ENCODE results near the gene MAPK4. TPM values are rescaled to one million over a fixed set of nuclear protein-coding genes. Genes with fewer than 3 reads are reported as not detected.
"Not testable (repeated sequence)": the region's sequence is repeated elsewhere in the genome, so short reads cannot be mapped to it uniquely, and the experiment has no call there.

The MAPK4 gene
- total RNA-seq, 1 experiment from 2014 or later = not detected

DNA sequence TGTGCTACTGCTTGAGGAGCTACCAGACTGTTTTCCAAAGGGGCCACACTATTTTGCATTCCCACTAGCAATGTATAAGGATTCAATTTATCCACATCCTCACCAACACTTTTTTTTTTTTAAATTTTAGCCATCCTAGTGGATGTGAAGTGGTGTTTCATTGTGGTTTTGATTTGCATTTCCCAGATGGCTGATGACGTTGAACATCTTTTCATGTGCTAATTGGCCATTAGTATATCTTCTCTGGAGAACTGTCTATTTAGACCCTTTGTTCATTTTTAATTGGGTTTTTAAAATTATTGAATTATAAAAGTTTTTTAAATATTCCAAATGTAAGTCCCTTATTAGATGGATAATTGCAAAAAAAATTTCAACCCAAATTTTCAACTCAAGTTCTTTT, 121.1 kb downstream of the MAPK4 start:
- no peak for DNase-seq (ENCODE audit: low read depth)

DNA sequence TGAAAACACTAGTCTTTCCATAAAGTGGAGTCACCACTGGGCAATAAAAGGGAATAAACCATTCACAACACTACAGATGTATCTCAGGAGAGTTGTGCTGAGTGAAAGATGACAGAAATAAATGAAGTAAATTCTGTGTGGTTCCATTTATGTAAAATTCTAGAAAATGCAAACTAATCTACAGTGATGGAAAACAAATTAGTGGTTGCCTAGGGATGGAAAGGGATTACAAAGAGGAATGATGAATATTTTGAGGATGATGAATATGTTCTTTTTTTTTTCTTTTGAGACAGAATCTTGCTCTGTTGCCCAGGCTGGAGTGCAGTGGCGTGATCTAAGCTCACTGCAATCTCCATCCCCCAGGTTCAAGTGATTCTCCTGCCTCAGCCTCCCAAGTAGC, 123.0 kb downstream of the MAPK4 start:
- DNase-seq (ENCODE audit: low read depth) = no peak

DNA sequence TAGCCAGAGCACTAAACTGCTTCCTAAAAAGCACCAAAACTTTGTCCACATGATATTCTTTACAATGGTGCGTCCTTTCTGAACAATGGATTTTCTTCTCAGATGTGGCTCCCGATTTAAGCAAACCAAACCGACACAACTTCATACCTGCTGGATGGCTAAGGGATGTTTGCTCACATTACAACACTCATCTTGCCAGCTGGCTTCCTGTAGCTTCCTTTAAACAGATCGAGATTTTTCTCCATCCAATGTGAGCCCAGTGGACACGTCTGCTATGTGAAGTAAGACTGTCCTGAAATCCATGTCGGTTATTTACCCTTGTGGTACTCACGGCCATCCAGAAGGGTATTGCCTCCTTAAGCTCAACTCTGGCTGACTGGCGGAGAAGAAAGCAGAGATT, 126.5 kb downstream of the MAPK4 start:
- no peak for DNase-seq (ENCODE audit: low read depth)

DNA sequence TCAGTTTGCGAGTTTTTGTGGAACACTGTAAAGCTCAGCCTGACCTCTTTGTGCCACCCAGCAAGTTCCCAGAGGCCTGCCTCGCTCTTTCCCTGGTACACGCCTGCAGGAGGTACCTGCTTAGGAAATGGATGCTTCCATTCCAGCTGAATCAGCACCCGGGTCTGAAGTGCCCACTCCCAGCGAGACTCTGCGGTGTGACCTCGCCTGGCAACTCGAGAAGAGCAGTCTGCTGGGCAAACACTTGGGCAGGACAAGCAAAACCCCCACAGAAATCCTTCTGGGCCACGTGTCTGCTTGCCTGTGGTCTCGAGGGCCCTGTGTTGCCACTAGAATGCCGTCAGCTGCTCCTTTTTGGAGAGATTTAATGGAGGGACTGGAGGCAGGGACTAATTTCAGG, 127.6 kb downstream of the MAPK4 start:
- no peak for DNase-seq (ENCODE audit: low read depth)

DNA sequence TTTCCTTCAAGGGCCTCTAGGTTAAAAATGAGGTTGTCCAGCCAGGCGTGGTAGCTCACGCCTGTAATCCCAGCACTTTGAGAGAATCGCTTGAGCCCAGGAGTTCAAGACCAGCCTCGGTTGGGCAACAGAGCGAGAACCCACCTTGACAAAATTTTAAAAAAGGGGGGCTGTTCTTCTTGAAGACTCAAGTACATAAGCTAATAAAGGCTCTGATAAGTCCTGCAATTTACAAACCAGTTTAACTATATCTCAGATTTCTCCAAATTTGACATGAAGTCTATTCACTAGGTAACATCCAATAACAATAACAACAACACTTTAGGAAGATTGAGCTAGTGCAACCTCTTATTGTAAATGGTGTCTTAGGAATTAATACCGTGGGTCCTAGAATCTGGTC, 129.7 kb downstream of the MAPK4 start:
- DNase-seq (ENCODE audit: low read depth) = no peak

DNA sequence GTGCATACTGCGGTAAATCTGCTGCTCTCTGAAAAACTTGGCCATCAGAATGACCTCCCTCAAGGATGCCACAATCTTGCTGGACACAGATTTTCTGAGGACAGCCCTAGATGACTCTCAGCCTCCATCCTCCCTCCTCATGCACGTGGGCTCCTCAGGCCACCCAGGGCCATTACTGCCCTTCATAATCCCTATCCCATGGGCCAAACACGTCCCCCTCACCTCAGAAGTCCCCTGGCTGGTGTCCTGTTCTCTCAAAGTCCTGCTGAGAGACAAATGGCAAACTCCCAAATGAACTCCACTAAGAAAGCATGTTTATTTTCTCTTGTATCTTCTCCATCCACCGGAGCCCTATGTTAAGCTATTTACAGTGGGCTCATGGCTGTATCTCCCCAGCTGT, 134.3 kb downstream of the MAPK4 start:
- no peak for DNase-seq (ENCODE audit: low read depth)

DNA sequence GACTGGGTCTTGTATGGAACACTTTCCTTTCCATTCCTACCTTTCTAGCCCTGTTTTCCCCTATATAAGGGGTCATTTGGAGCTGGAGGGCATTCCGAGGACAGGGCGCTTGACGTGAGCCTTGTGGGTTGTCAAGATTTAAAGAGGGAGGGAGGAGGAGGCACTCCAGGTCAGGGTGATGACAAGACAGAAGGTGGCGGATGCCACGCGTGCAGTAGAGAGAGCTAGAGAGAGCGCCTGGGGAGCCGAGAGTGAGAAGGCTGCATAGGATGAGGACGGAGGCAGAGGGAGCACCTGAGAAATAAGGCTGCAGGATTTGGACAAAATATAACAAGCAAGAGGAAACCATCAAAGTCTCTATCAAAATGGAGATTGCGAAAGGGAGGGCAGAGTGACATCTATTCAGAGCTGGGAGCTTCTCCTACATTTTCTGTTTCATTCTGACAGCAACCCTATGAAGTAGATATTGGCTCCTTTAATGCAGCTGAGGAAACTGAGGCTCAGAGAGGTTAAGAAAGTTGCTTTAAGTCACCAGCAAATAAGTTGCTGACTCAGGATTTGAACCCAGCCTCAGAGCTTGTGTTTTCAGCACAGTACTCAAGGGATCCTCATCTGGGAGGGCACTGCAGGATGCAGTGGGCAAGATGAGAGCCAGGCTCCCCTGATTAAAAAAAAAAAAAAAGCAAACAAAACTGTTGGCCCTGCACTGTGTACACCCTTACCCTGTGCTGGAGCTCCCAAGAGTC, 135.7 kb downstream of the MAPK4 start:
- no peak for DNase-seq (ENCODE audit: low read depth)

DNA sequence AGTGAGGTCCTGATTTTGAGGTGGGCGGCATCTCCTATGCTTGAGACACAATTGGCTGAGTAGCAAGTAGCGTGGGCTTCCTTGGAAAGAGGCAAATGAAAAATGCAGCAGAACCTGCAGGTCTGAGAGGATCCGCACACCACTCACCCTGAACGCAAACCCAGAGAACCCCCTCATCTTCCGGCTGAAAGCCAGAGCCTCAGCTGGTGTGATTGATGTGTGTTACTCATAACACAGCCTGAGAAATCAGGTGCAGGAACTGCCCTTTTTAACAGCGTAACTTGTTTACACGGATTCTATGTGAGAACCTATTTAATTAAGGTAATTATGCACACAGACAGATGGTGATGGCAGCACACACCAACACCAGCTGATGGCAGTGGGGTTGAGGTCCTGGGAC, 136.5 kb downstream of the MAPK4 start:
- no peak for DNase-seq (ENCODE audit: low read depth)

DNA sequence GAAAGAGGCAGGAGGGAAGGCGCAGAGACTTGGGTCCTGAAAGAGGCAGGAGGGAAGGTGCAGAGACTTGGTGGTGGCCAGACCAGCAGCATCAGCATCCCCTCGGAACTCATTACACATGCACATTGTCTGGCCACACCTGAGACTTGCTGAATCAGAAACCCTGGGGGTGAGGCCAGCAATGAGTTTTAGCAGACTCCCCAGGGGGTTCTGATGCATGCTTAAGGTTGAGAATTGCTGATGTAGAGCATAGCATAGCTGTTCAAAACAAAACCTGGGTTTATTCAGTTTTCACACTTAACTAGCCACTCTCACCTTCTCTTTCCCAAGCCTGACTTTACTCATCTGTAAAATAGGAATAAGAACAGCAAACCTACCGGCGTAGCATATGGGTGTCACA, 137.0 kb downstream of the MAPK4 start:
- DNase-seq (ENCODE audit: low read depth) = no peak

DNA sequence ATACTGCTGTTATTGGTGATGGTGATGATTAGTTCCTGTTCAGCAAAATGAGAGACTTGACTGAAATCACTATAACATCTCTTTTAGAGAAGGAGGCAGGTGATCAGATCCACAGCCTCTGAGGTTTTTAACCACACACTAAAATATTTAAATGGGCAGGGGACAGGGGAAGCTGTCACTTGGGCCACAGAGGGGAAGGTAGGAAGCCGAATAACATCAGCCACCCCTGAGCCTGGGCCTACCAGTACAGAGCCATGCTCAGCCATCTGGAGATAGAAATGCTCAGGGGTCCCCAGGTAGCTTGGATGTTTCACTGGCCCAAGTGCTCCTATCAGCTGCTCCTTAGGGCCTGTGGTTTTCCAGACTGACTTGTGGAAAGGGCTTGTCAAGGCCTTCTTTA, 137.6 kb downstream of the MAPK4 start:
- DNase-seq (ENCODE audit: low read depth) = no peak

DNA sequence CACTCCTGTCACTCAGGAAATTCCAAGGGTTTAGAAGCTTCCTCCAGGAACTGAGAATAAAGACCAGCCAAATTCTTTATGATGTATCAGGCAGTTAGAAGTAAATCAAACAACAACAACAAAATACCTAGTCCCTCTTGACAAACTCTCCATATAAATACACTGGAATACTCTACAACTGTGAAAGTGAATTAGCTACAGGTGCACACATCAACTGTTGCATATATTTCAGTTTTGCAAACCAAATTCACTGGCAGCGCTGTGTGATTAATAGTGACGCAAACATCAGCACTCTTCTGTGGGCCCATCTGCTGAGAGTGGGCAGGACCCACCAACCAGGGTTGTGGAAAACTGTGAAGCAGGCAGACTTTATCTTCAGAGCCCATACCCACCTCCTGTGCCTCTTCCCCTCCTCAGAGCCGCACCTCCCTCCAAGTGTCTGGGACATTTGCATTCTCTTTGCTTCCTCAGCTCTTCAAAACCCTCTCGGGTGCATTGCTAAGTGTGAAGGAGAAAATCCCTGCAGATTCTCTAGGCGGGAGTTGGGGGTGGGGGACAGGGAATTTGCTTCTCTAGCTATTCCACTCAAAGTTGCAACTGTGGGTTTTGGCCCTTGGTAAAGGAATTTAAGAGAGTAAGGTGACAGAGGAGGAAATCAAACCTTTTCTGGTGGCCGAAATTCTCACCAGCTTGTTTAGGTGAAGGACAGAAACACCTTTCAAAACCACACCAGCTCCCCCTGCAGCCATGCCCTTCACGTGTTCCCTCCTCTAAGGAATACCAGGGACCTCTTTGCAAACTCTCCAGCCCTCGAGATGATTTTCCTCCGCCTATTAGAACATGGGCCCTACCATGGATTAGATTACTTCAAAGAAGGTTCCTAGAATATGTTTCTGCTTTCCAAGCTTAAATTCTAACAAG, 140.6 kb downstream of the MAPK4 start:
- no peak for DNase-seq (ENCODE audit: low read depth)

DNA sequence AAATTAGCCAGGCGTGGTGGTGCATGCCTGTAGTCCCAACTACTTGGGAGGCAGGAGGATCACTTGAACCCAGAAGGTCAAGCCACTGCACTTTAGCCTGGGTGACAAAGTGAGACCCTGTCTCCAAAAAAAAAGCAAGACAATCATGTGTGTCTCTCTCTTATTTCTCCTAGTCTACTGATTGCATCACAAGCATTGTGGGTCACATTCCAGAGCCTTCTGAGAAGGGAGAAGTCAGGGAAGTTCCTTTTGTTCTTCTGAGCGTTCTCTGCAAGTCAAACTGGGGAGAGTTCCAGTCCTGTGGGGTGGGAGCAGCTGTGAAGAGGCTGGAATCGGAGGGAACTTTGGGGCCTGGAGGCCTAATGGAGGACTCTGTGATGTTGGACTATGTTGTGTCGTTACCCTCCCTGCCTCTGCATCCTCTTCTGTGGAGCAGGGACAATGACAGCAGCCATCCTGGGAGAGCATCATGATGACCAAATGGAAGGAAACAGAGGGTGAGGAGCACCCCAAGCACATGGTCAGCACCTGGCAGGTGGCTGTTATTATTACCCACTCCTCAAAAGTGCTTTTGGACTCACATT, 144.6 kb downstream of the MAPK4 start:
- DNase-seq (ENCODE audit: low read depth) = no peak

DNA sequence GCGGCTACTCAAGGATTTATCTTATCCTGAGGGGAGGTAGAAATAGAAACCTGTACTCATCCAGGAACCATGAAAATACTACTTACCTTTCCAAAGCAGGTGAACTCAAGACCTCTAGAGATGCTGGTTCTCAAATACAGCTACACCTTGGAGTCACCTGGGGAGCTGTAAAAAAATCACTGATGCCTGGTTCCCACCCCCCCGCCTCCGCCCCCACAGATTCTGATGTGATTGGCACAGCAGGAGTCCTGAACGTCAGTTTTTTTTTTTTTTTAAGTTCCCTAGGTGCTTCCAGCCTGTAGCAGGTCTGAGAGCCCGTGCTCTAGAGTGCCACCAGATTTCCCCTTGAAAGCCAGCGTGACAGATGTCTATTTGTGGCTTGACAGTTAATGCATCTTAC, 146.3 kb downstream of the MAPK4 start:
- DNase-seq (ENCODE audit: low read depth) = no peak

DNA sequence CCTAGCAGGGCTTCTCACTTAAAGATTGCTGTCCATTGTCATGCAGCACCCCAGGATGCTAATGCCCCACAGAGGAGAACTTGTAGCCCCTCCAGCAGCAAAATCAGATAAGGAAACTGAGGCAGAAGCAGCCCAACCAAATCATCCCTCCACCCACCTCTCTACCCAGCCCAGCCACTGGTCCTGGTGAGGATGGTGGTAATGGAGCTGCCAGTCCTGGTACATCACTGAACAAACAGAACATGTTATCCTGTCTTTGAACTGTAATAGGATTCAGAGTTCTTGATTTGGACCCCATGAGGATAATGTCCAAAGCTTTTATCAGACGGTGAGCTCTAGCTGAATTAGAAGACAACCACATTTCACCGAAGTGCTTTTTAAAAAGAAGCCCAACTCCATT, 146.8 kb downstream of the MAPK4 start:
- no peak for DNase-seq (ENCODE audit: low read depth)

DNA sequence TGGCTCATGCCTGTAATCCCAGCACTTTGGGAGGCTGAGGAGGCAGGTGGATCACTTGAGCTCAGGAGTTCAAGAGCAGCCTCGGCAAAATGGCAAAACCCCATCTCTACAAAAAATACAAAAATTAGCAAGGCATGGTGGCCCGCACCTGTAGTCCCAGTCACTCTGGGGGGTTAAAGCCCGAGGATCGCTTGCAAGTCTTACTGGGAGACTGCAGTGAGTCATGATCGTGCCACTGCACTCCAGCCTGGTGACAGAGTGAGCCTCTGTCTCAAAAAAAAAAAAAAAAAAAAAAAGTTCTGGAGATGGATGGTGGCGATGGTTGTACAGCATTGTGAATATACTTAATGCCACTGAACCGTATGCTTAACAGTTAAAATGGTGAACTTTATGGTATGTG, 147.4 kb downstream of the MAPK4 start:
- DNase-seq (ENCODE audit: low read depth) = not testable (repeated sequence)

DNA sequence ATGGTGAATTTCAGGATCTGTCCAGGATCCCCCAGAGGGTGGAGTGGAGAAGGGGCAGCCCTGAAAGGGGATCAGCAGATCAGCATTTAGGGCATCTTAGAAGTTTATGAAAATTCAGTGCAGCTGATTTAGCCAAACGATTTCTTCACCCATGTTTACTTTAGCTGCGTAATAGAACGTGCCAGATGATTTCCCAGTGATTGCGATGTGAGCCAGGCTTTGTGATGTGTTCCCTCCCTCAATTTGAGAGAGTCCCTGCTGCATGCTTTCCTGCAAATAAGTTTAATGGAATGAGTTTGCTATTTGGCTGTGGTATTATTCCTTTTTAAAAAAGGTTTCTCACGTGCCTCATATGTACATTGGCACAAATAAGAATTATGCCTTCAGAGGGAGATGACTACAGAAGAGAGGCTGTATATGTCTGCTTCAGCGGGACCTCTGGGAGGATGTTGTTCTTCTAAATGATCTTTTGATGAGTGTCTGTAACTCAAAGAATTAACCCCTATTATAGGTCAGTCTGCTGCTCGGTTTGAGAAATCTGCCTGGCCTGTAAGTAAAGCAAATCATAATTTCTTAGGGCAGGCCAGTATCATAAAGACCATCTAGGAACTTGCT, 148.1 kb downstream of the MAPK4 start:
- DNase-seq (ENCODE audit: low read depth) = no peak

DNA sequence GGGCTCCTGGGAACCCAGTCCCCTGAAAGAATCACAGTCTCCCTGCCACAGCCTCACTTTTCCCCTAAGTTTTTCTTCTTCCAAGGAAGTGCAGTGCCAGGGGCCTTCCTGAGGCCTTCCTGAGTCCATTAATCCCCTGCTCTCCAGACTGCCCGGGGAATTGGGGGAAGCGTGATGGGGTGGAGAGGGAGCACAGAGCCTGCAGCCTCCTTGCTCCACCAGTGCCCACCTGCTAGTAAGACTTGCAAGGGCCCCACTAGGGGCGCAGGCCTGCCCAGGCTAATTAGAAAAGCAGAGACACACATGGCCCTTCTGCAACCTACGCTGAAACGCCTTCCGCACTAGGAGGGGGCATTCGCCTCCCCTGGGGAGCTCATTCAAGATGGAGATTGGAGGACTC, 149.3 kb downstream of the MAPK4 start:
- no peak for DNase-seq (ENCODE audit: low read depth)

DNA sequence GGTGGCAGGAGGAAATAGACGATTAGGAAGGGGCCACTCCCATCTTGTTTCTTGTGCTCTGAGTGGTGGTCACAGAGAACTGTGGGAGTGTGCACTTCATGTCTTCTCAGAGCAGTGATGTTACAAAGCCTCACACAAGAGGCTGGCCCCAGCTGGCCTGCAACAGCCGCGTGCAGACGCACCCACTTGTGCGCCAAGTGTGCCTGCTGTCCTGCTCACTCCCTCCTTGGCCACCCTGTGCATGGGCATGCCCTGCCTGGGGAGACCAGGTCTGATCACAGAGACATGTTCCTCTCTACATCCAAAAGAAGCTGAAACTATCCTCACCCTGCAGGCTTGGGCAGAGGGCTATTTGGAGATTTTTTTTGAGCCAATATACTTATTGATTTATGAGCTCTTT, 151.5 kb downstream of the MAPK4 start:
- DNase-seq (ENCODE audit: low read depth) = no peak

DNA sequence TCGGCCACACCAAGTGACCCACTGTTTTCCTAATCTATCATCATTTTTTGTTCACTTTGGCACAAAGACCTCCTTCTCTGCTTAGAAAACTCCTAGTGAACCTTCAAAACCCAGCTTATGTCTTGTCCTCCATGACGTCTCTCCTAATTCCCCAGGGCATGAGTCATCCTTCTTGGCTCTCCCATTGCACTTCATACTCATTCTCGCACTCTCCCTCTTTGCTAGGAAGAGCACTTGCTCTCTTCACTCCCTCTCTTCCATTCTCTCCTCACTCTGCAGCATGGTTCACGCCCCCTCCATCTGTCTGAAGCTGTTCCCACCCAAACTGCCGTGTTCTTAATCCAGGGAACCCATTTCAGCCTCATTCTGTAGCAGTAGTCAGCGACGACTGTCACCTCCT, 156.0 kb downstream of the MAPK4 start:
- peak; percentile 2 for DNase-seq (ENCODE audit: low read depth)

DNA sequence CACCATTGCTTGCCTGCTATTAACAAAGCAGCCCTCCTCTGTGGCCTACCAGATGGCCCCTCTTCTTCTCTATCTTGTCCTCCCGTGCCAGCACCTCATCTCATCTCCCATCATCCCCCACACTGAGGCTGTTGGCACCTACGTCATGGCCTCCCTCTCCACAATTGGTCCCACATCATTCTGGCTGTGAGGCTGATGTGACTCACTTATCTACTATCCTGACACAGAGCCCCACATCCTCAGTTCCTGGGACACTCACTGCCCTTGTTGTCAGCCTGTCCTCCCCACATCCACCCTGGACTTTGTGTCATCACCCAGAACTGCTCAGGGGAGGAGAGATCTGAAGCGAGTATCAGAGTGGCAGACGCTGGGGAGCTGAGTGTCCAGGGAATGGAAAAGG, 157.0 kb downstream of the MAPK4 start:
- no peak for DNase-seq (ENCODE audit: low read depth)

DNA sequence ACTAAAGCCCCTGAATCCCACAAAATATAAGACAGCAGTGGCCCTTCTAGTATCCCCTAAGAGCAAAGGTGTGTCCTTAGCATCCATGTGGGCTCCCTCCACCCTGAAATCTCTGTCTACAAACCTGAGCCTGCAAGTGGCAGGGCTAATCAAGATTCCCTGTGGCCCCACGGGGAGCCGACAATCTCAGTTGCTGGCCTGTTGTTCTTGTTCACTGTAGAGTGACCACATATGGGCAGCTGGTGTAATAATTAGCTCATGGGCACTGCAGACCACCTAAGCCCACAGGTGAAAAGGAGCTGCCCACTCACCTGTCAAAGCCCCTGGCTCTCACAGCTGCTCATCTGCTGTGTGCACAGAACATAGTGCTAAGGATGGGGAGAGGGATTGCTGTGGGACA, 157.7 kb downstream of the MAPK4 start:
- no peak for DNase-seq (ENCODE audit: low read depth)

Data from LHCN-M2 (cell line).